NCI-H2107 treated with DMSO at 0.1 percent for 48 hours (cell line): ENCODE data around the gene FXR2.

Experiments
- DNase-seq: peaks from one replicate; lab custom pipeline; 2025; ENCODE audit not compliant: unreplicated experiment; lab: John Stamatoyannopoulos, UW

FXR2 gene

DNA sequence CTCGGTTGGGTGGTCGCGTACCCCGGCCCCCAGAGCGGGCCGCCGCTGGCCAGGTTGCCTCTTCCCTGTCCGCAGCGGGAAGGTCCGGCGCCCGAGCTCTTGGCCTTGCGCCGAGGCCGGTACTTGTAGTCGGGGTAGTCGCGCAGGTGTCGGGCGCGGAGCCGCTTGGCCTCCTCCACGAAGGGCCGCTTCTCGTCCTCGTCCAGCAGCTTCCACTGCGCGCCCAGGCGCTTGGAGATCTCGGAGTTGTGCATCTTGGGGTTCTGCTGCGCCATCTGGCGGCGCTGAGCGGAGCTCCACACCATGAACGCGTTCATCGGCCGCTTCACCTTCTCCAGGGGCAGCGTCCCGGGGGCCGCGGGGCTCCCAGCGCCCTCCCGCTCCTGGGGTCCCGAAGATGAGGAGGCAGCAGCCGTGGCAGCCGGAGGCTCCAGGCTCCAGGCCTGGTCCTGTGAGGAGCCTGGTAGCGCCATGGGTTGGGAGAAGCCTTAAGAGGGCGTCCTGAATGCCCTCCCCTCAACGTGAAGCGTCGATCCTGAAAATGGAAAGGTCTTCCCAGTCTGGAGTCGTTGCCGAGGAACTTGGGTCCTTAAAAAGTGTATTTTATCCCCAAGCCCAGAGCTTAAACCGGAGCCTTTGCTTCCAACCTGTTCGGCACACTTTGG lies 25.4 kb downstream of the FXR2 start:
- no peak for DNase-seq

DNA sequence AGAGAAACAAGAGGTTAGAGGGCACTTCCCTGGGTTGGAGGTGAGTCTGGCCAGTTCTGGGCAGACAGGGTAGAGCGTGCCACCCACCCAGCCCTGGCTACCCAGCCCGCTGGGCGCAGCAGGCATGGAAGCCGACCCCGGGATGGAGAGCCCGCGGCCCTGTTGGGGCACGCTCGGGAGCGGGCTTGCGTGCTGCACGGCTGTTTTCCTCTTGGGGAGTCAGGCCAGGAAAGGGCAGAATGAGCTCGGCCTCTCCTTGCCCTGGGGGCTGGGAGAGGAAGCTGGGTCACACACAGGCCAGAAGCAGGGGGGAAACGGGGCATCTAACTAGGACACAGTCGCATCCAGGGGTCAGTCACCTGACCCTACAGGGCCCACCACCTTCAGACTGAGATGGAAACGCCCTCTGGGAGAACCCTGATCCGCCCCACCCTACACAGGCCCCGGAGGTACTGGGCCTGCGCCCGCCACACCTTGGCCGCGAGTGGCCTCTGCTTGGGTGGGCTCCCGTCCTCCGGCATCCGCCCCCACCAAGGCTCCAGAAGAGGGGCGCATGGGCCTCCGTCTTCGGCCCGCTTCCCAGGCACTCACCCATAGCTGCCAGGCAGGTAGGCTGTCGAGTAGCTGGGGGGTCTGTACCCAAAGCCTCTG lies 26.0 kb downstream of the FXR2 start:
- DNase-seq = no peak

DNA sequence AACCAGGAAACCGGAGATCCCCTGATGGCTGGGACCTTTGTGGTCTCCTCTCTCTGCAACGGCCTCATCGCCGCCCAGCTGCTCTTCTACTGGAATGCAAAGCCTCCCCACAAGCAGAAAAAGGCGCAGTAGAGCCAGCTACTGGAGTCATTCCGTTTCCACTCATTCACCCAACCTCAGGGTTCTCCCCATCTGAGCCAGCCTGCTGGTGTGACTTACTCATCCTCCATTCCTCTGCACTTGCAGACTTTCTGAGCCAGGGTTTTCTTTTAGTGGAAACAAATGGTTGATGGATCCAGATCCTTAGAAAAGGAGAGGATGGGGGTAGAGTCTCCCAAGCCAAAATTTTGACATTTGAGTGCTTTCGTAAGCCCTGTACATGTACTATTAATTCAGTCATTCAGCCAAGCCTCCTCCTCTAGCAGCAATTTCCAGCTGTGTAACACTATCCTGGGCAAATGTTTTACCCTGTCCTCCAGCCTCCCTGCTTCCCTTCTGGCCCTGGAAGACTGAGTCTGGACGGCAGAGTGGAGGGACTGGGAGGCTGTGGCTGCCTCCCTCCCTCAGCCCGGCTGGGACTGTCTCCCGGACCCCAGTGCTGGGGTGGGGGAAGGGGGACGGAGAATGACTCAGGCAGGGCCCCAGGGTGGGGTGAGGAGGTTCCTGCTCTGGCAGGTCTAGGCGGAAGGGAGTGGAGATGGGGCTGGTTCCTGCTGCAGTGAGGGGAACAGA lies 27.1 kb downstream of the FXR2 start:
- no peak for DNase-seq

DNA sequence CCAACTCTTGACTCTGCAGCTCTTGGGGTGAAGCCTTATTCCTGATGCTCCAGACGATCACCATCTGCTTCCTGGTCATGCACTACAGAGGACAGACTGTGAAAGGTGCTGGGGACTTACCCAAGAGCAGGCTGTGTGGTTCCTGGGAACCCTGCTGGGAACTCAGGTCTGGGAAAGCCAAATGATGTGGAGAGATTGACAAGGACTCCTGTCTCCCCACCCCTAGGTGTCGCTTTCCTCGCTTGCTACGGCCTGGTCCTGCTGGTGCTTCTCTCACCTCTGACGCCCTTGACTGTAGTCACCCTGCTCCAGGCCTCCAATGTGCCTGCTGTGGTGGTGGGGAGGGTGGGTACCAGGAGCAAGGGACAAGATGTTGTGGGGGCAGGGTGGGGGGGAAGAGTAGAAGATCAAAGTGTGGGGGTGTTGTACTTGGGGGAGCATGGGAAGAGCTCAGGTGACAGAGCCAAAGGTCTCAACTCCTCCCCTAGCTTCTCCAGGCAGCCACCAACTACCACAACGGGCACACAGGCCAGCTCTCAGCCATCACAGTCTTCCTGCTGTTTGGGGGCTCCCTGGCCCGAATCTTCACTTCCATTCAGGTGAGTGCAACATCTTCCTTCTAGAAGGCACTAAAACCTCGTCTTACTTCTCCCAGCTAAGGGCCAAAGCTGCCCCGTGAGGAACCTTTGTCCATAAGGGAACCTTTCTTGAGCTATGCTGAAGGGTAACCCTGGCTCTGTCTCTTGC lies 27.9 kb downstream of the FXR2 start:
- DNase-seq = peak; percentile 1

DNA sequence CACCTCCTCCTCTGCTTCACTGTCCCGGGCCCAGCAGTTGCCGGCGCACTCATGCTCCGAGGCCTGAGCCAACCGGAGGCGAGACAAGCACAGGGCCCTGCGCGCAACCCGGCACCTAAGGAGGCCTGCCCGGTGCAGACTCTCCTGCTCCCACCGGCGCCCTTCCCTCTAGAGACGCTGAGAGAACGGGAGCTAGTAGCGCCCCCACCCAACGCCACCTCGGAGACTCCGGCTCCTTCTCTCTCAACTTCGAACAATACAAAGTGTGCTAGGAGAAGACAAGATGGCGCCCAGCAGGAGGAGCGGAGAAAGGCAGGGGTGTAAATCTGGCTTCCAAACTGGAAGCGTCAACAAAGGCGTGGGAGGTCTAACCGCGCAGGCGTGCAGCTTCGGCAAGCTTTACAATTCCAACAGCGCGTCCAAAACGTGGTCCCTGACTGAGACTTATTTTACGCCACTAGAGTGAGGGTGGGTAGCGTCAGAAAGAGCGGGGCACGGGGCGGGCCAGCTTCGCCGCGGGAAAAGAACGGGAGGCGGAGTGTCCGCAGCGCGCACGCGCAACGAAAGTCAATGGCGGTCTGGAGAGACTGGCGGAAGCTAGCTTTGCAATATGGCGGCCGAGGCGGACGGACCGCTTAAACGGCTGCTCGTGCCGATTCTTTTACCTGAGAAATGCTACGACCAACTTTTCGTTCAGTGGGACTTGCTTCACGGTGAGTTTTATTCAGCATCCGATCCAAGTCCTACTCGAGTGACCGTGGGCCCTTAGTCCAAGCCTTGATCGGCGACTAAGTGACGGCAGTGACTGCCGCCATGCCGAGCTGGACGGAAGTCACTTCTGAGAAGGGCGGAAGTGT lies 31.2 kb downstream of the FXR2 start, which contains the start of gene MPDU1:
Gene MPDU1 (plus strand): TSS at position 600 of the 857 bp plus-strand sequence. CDS start 11 bp downstream, at position 611.
- peak; percentile 72 for DNase-seq

DNA sequence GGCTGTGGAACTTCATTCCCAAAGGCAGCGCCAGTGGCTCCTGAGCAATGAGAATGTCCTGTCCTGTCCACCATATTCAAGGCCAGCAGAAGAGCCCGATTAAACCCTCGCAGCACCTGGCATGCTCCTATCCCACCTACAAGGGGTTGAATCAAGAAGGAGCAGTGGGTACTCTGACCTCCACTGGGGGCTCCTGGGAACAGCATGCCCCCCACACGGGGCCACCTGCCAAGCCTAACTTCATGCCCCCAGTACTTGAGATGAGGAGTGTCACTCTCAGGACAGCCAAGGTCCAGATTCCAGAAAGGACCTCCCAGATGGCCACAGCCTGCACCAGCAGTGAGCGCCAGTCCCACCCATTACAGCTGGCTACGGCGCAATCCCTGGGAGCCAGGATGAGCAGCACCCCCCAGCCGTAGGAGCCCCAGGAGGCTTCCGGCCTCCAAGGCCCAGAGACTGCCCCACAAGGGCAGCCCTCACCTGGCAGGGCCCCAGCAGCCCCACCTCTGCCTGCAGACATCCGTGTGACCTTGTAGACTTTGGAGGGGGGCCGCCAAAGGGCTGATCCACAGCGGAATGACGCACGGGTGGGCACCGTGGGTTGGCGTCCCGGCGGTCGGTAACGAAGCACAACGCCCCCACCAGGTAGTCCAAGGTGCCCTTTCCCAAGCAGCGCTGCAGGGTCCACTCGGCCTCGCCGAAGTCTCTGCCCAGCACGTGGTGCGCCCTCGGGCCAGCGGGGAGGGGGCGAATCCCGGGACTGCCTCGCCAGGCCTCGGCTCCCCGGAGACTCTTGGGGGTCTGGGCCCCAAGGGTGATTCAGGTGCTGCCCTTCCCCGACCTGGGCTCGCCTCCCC lies 32.1 kb downstream of the FXR2 start:
- no peak for DNase-seq

DNA sequence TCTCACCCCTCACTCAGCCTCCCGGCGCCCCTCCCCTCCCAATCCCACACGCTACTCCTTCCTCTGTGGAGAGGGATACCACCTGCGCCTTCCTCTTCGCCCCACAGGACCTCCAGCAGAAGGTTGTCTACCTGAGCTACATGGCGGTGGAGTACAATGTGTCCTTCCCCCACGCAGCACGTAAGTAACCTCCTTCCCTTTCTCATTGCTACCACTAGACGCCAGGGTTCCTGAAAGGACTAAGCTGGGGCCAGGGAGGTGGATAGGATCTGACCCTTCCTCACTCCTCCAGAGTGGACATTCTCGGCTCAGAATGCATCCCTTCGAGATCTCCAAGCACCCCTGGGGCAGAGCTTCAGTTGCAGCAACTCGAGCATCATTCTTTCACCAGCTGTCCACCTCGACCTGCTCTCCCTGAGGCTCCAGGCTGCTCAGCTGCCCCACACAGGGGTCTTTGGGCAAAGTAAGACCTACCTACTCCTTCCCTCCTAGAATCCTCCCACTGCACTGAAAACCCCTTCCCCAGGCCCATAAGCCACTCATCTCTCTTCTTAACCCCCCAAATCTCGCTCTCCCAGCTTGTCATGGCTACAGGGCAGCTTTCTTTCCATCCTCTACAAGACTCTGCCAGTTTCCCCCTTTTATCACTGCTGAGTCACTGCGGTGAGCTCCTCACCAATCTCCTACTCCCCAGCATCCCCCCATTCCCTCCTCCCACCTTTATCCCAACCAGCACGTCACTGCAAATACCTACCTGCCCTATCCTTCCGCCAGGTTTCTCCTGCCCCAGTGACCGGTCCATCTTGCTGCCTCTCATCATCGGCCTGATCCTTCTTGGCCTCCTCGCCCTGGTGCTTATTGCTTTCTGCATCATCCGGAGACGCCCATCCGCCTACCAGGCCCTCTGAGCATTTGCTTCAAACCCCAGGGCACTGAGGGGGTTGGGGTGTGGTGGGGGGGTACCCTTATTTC lies 33.8 kb downstream of the FXR2 start:
- no peak for DNase-seq

DNA sequence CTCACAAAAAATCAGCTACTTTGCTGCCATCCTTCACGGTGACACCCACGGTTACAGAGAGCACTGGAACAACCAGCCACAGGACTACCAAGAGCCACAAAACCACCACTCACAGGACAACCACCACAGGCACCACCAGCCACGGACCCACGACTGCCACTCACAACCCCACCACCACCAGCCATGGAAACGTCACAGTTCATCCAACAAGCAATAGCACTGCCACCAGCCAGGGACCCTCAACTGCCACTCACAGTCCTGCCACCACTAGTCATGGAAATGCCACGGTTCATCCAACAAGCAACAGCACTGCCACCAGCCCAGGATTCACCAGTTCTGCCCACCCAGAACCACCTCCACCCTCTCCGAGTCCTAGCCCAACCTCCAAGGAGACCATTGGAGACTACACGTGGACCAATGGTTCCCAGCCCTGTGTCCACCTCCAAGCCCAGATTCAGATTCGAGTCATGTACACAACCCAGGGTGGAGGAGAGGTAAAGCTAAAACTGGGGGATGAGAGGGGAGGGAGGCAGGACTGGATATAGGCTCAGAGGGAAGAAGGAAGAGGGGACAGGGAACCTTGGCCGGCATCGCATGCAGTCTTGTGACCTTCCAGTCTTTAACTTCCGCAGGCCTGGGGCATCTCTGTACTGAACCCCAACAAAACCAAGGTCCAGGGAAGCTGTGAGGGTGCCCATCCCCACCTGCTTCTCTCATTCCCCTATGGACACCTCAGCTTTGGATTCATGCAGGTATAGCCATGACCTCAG lies 34.7 kb downstream of the FXR2 start:
- no peak for DNase-seq

DNA sequence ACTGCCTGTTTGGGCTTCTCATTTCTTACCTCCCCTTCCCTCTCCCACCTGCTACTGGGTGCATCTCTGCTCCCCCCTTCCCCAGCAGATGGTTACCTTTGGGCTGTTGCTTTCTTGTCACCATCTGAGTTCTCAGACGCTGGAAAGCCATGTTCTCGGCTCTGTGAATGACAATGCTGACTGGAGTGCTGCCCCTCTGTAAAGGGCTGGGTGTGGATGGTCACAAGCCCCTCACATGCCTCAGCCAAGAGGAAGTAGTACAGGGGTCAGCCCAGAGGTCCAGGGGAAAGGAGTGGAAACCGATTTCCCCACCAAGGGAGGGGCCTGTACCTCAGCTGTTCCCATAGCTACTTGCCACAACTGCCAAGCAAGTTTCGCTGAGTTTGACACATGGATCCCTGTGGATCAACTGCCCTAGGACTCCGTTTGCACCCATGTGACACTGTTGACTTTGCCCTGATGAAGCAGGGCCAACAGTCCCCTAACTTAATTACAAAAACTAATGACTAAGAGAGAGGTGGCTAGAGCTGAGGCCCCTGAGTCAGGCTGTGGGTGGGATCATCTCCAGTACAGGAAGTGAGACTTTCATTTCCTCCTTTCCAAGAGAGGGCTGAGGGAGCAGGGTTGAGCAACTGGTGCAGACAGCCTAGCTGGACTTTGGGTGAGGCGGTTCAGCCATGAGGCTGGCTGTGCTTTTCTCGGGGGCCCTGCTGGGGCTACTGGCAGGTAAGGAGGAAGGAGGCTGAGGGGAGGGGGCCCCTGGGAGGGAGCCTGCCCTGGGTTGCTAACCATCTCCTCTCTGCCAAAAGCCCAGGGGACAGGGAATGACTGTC lies 35.5 kb downstream of the FXR2 start, which contains the start of gene CD68:
Gene CD68 (plus strand): TSS at position 638 of the 833 bp plus-strand sequence. CDS start 40 bp downstream, at position 678.
- DNase-seq = no peak

DNA sequence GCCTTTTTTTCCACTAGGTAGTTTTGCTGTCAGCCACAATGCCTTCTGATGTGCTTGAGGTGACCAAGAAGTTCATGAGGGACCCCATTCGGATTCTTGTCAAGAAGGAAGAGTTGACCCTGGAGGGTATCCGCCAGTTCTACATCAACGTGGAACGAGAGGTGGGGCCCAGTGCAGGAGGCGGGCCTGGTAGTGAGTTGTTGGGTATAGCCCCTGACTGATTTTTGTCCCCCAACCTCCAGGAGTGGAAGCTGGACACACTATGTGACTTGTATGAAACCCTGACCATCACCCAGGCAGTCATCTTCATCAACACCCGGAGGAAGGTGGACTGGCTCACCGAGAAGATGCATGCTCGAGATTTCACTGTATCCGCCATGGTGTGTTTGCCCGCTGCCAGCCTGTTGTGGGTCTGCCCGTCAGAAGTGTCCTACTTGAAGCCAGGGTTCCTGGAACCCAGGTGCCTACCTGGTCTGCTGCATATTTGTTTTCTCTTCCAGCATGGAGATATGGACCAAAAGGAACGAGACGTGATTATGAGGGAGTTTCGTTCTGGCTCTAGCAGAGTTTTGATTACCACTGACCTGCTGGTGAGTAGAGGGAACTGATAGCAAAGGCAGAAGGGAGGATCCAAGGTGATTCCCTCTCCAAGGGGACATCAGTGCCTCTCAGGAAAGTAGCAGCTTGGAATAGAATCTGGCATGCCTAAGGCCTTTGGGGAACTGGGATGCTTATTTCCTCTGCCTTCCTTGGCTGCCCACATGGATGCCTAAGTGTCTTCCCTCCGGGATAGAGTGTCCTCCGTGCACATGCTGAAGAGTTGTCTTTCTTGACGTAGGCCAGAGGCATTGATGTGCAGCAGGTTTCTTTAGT lies 37.1 kb downstream of the FXR2 start:
- DNase-seq = no peak

DNA sequence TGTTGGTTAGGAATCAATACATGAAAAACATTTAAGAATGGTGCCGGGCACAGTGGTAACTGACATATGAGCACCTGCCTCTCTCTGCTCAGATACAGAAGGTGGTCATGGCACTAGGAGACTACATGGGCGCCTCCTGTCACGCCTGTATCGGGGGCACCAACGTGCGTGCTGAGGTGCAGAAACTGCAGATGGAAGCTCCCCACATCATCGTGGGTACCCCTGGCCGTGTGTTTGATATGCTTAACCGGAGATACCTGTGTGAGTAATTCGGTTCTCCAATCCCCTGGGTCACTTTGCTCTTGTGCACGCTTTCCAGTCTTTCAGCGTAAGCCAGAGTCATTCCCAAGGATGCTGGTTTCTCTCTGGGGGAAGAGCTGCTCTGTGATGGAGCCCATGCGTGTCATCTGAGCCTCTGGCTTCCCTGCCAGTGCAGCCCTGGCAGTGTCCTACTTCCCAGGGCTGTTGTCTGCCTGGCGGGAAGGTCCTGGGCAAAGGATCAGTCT lies 38.2 kb downstream of the FXR2 start:
- DNase-seq = no peak

DNA sequence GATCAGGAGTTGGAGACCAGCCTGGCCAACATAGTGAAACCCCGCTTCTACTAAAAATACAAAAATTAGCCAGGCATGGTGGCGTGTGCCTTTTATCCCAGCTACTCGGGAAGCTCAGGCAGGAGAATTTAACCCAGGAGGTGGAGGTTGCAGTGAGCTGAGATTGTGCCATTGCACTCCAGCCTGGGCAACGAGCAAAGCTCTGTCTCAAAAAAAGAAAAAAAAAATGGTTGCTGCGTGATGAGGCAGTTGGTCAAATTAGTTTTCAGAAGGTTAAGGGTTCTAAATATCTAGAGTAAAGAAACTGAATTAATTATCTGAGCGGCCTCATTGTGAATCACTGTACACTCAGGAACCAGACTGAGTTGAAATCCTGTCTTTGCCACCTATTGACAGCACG lies 38.7 kb downstream of the FXR2 start:
- no peak for DNase-seq

DNA sequence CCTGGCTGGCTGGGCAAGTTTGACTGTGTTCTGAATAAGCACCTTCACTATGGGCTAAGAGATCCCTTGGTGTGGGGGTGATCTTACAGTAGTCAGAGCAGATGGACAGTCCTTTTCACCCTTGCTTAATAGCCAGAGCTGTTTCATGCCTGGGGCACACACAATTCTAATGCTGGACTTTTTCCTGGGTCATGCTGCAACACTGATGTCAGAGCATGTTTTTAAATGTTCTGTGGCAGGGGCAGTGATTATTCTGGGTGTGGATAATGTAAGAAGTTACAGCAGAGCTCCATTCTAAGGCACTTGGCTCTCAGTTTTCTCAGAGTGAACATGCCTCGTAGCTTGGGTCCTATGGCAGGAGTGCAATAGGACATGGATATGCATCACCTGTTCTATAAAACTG lies 39.2 kb downstream of the FXR2 start:
- DNase-seq = no peak

DNA sequence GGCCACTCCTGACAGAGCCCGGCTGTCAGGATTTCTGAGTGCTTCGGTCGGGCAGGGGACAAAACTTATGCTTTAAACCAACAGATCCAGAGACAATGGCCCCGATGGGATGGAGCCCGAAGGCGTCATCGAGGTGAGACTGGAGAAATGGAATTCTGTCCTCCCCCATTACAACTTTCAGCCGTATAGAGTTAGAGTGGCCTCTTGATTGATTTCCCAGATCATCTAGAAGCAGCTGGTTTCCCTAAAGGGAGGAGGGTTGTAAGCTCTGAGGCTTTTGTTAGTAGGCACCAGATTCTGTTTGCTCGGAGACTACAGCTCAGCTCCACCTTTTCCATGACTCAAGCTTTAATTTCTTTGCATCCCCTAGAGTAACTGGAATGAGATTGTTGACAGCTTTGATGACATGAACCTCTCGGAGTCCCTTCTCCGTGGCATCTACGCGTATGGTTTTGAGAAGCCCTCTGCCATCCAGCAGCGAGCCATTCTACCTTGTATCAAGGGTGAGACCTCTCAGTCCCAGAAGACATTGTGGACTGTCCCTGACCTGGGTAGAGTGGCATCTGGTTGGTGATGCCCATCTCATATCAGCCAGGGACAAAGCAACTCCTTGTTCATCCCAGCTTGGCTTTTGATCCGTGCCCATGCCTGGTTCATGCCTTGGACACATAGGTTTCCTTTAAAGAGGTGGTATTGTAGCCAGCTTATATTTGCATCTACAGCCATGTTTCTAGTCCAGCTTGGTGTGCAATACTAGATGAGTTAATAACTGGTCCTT lies 40.3 kb downstream of the FXR2 start:
- DNase-seq = no peak
